ENCODE data around the gene ENAH. TPM values are rescaled to one million over a fixed set of nuclear protein-coding genes. Genes with fewer than 3 reads are reported as not detected.

The ENAH gene
- total and polyA plus RNA-seq, 9 of the 15 experiments (the other 6 are each of a cell fraction or from before 2014, with no cell fraction given) = 0.03 to 1.2 (median 0.15) TPM

DNA sequence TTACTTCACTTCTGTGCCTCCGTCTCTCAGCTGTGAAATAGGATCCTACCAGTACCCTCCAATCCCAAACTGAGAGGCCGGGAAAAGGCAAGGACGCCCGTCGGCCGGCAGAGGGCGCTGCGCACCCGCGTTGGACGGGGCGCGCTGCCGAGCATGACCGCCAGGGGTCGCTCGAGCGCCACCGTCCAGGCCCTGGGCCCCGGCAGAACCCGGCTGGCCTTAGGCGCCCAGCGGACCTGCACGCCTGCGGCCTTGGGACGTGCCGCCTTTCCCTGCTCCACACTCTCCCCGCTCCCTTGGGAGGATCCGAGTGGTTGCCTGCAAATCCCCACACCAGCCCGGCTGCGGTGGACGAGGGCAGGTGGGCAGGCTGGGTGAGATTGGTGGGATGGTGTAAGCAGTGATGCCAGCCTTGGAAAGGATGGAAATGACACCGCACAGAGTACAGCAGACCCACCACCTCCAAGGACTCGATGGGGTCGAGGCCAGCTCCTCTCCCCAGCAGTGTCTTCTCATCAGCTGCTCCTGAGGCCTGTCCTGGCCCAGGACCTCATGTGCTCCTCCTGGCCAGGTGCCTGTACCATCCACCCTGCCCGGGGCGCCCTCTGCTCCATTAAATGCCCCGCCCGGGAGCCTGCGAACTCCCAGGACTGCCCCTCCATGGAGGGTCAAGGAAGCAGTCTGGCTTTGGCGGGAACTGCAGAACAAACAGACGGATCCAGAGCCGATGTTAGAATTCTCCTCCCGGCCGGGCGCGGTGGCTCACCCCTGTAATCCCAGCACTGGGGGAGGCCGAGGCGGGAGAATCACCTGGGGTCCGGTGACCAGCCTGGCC, 177.7 kb downstream of the ENAH start (continued):
- 0 out of 4 replicates have a peak, but pooled peaks of 1 of the 2 experiments have one; percentile 53 for TF ChIP-seq ZMIZ1 (IDR thresholded peaks at IDR 0.05; ENCODE audit: low read depth in 2 of 2, low read length in 2 of 2)
- no peak for TF ChIP-seq LEF1 (IDR thresholded peaks at IDR 0.05)
- TF ChIP-seq POLR2H (tag; IDR thresholded peaks at IDR 0.05; ENCODE audit: low read depth) = no peak
- TF ChIP-seq CBX3 (IDR thresholded peaks at IDR 0.05; ENCODE audit: borderline replicate concordance in 1 of 2, low read length in 2 of 2) = no peak; a peak in 1 of 3 replicates
- TF ChIP-seq ZNF239 (CRISPR knock-in tag; IDR thresholded peaks at IDR 0.05) = peak; percentile 37; the same call in 1 of the 2 replicates
- TF ChIP-seq ZNF551 (CRISPR knock-in tag; IDR thresholded peaks at IDR 0.05) = no peak
- TF ChIP-seq SRSF9 (IDR thresholded peaks at IDR 0.05; ENCODE audit: borderline replicate concordance, low read depth, low read length) = no peak
- no peak for TF ChIP-seq FOSL1 (tag; conservative IDR thresholded peaks at IDR 0.05)
- TF ChIP-seq, protein P1, sequence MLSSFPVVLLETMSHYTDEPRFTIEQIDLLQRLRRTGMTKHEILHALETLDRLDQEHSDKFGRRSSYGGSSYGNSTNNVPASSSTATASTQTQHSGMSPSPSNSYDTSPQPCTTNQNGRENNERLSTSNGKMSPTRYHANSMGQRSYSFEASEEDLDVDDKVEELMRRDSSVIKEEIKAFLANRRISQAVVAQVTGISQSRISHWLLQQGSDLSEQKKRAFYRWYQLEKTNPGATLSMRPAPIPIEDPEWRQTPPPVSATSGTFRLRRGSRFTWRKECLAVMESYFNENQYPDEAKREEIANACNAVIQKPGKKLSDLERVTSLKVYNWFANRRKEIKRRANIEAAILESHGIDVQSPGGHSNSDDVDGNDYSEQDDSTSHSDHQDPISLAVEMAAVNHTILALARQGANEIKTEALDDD (IDR thresholded peaks at IDR 0.05) = no peak
- TF ChIP-seq BRD4 (IDR thresholded peaks at IDR 0.05) = no peak
- TF ChIP-seq ZKSCAN1 (IDR thresholded peaks at IDR 0.05; ENCODE audit: low read depth, low read length) = peak; percentile 73; the same call in 1 of the 2 replicates
- TF ChIP-seq CBFA2T2 (conservative IDR thresholded peaks at IDR 0.05) = no peak
- TF ChIP-seq RBM39 (optimal IDR thresholded peaks at IDR 0.05; ENCODE audit: low read depth, low read length) = no peak
- 0 out of 2 replicates have a peak, but pooled peaks have one; percentile 46 for TF ChIP-seq NR2C2 (CRISPR knock-in tag; IDR thresholded peaks at IDR 0.05)
- TF ChIP-seq NR2C2 (tag; IDR thresholded peaks at IDR 0.05) = no peak
- TF ChIP-seq ZNF165 (CRISPR knock-in tag; IDR thresholded peaks at IDR 0.05; ENCODE audit: borderline replicate concordance) = no peak
- TF ChIP-seq GTF2E2 (tag; IDR thresholded peaks at IDR 0.05) = no peak
- TF ChIP-seq ID3 (CRISPR knock-in tag; IDR thresholded peaks at IDR 0.05) = no peak
- TF ChIP-seq ID3 (tag; IDR thresholded peaks at IDR 0.05) = 0 out of 2 replicates have a peak, but pooled peaks have one; percentile 60
- TF ChIP-seq FOS (IDR thresholded peaks at IDR 0.05; ENCODE audit: extremely low read depth, insufficient read length) = no peak
- TF ChIP-seq FOXA1 (IDR thresholded peaks at IDR 0.05; ENCODE audit: borderline replicate concordance) = no peak
- TF ChIP-seq ZNF699 (CRISPR knock-in tag; IDR thresholded peaks at IDR 0.05; ENCODE audit: insufficient replicate concordance) = no peak
- TF ChIP-seq HNRNPK (IDR thresholded peaks at IDR 0.05; ENCODE audit: low read depth, low read length, poor library complexity, severe bottlenecking) = no peak
- no peak for TF ChIP-seq ZC3H8 (IDR thresholded peaks at IDR 0.05)
- TF ChIP-seq GATA2 (CRISPR knock-in tag; IDR thresholded peaks at IDR 0.05) = no peak
